ENCODE data around the gene MYO1D. TPM values are rescaled to one million over a fixed set of nuclear protein-coding genes. Genes with fewer than 3 reads are reported as not detected.
A peak's percentile ranks its signal among the peaks of the same experiment; 100 is the strongest.

MYO1D gene
- total RNA-seq, 1 experiment from 2014 or later, result 35.7 TPM

- Histone ChIP-seq H3K79me2 (ENCODE audit: insufficient read depth, low read length) (no peaks in the 10 kb centered on the region), H3K27ac (ENCODE audit: low read depth, low read length) (no peak overlapping the region), H3K4me2 (ENCODE audit: low read length) (no peak overlapping the region), H3K9ac (ENCODE audit: low read length) (no peak overlapping the region), H3K36me3 (ENCODE audit: control insufficient read depth in 1 of 2, insufficient read depth in 2 of 2, low read length in 2 of 2) (no peaks in the 10 kb centered on the region), H3K9me3 (ENCODE audit: control insufficient read depth in 1 of 2, insufficient read depth in 1 of 2, low read depth in 1 of 2, low read length in 2 of 2) (no peaks in the 10 kb centered on the region), H3K27me3 (ENCODE audit: insufficient read depth, low read length) (no peaks in the 10 kb centered on the region), H3K4me3 (replicated peaks in 1 of 2; ENCODE audit: low read depth in 1 of 2, low read length in 2 of 2) (no peak overlapping the region), H4K20me1 (ENCODE audit: insufficient read depth) (no peaks in the 10 kb centered on the region), H2AFZ (ENCODE audit: low read depth, low read length, poor library complexity, severe bottlenecking) (peak overlapping the region; percentile 96), H3K9me2 (ENCODE audit: insufficient read depth) (no peaks in the 10 kb centered on the region), H3K4me1 (ENCODE audit: control insufficient read depth in 1 of 2, insufficient read depth in 2 of 2, low read length in 2 of 2) (peaks cover 0 to 6% of the 10 kb centered on the region in 2 experiments; a peak in 2 of 4 replicates)
- intact Hi-C loops (cut with micrococcal nuclease), result loop anchor here (1.0 kb wide), 1 partner anchor 127 kb away; no protein-coding TSS in a partner anchor
- ATAC-seq, result peak; percentile 91
- BruUV-seq (replicated peaks), result no TSS peak
- peak; percentile 78 for DNase-seq (ENCODE audit: low read depth, low spot score)
- ChIA-PET CTCF (interaction anchor here (0.6 to 1.4 kb wide), 13 partner anchors 9 to 449 kb away, joined by 3 to 46 read pairs (median 4); partner anchors contain the start of gene MYO1D), POLR2A (no interaction called here), RAD21 (ENCODE audit: low non-redundant PET in 1 of 2, low total read pairs in 2 of 2, uncharacterized antibody in 2 of 2, unreplicated experiment in 2 of 2) (interaction anchor here in 1 of 2 experiments (1.0 kb wide), 2 partner anchors 32 to 127 kb away, joined by 3 to 4 read pairs; partner anchors contain the start of gene MYO1D)
- TF ChIP-seq ELF1 (IDR thresholded peaks at IDR 0.05; ENCODE audit: borderline replicate concordance, low read depth) (peak; percentile 59), SP1 (IDR thresholded peaks at IDR 0.05; ENCODE audit: low read depth) (no peak), RAD21 (IDR thresholded peaks at IDR 0.05; ENCODE audit: low read depth) (peak; percentile 73)
- TF ChIP-seq, protein P1, sequence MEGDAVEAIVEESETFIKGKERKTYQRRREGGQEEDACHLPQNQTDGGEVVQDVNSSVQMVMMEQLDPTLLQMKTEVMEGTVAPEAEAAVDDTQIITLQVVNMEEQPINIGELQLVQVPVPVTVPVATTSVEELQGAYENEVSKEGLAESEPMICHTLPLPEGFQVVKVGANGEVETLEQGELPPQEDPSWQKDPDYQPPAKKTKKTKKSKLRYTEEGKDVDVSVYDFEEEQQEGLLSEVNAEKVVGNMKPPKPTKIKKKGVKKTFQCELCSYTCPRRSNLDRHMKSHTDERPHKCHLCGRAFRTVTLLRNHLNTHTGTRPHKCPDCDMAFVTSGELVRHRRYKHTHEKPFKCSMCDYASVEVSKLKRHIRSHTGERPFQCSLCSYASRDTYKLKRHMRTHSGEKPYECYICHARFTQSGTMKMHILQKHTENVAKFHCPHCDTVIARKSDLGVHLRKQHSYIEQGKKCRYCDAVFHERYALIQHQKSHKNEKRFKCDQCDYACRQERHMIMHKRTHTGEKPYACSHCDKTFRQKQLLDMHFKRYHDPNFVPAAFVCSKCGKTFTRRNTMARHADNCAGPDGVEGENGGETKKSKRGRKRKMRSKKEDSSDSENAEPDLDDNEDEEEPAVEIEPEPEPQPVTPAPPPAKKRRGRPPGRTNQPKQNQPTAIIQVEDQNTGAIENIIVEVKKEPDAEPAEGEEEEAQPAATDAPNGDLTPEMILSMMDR (IDR thresholded peaks at IDR 0.05 in 2 of 3, conservative IDR thresholded peaks at IDR 0.05 in 1 of 3; ENCODE audit: borderline replicate concordance in 1 of 3, insufficient read depth in 1 of 3, low read depth in 2 of 3, low read length in 2 of 3), result peak; percentile 60 to 76 (median 75); a peak in 5 of 6 replicates
Observed at GRCh38 chr17:32909787-32910369, 33.0 kb upstream of the MYO1D start.

GRCh38 chr17:32907583-32907982, 30.7 kb upstream of the MYO1D start:
- no TSS peak for BruUV-seq (replicated peaks)
- ChIA-PET POLR2A (no interaction called here), CTCF (interaction anchor here (0.9 kb wide), 1 partner anchor 9 kb away, joined by 3 read pairs; no protein-coding TSS in a partner anchor), RAD21 (ENCODE audit: low non-redundant PET in 1 of 2, low total read pairs in 2 of 2, uncharacterized antibody in 2 of 2, unreplicated experiment in 2 of 2) (no interaction called here)
- intact Hi-C loops (cut with micrococcal nuclease), result no loop called here
- Histone ChIP-seq H3K9me3 (ENCODE audit: control insufficient read depth in 1 of 2, insufficient read depth in 1 of 2, low read depth in 1 of 2, low read length in 2 of 2) (no peaks in the 10 kb centered on the region), H3K9me2 (ENCODE audit: insufficient read depth) (no peaks in the 10 kb centered on the region), H3K27me3 (ENCODE audit: insufficient read depth, low read length) (no peaks in the 10 kb centered on the region), H3K4me2 (ENCODE audit: low read length) (no peak overlapping the region), H3K79me2 (ENCODE audit: insufficient read depth, low read length) (no peaks in the 10 kb centered on the region), H3K27ac (ENCODE audit: low read depth, low read length) (no peak overlapping the region), H3K9ac (ENCODE audit: low read length) (no peak overlapping the region), H2AFZ (ENCODE audit: low read depth, low read length, poor library complexity, severe bottlenecking) (no peak overlapping the region), H4K20me1 (ENCODE audit: insufficient read depth) (no peaks in the 10 kb centered on the region), H3K36me3 (ENCODE audit: control insufficient read depth in 1 of 2, insufficient read depth in 2 of 2, low read length in 2 of 2) (no peaks in the 10 kb centered on the region), H3K4me3 (replicated peaks in 1 of 2; ENCODE audit: low read depth in 1 of 2, low read length in 2 of 2) (no peak overlapping the region), H3K4me1 (ENCODE audit: control insufficient read depth in 1 of 2, insufficient read depth in 2 of 2, low read length in 2 of 2) (peaks cover 0 to 6% of the 10 kb centered on the region in 2 experiments; a peak in 2 of 4 replicates)
- no peak for ATAC-seq
- no peak for DNase-seq (ENCODE audit: low read depth, low spot score)
- TF ChIP-seq, protein P2, sequence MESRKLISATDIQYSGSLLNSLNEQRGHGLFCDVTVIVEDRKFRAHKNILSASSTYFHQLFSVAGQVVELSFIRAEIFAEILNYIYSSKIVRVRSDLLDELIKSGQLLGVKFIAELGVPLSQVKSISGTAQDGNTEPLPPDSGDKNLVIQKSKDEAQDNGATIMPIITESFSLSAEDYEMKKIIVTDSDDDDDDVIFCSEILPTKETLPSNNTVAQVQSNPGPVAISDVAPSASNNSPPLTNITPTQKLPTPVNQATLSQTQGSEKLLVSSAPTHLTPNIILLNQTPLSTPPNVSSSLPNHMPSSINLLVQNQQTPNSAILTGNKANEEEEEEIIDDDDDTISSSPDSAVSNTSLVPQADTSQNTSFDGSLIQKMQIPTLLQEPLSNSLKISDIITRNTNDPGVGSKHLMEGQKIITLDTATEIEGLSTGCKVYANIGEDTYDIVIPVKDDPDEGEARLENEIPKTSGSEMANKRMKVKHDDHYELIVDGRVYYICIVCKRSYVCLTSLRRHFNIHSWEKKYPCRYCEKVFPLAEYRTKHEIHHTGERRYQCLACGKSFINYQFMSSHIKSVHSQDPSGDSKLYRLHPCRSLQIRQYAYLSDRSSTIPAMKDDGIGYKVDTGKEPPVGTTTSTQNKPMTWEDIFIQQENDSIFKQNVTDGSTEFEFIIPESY (IDR thresholded peaks at IDR 0.05; ENCODE audit: extremely low read depth, insufficient replicate concordance, low read length), result no peak
- TF ChIP-seq EGR1 (IDR thresholded peaks at IDR 0.05; ENCODE audit: low read depth) (no peak), TCF7L2 (IDR thresholded peaks at IDR 0.05; ENCODE audit: borderline replicate concordance, extremely low read depth, insufficient read depth, insufficient read length) (no peak), FOSL1 (IDR thresholded peaks at IDR 0.05; ENCODE audit: low read depth) (no peak), ZNF274 (IDR thresholded peaks at IDR 0.05; ENCODE audit: low read depth, low read length) (no peak), SRF (IDR thresholded peaks at IDR 0.05; ENCODE audit: low read depth) (no peak), POLR2A (IDR thresholded peaks at IDR 0.05; ENCODE audit: borderline replicate concordance, extremely low read depth, insufficient read depth, insufficient read length) (no peak)
- TF ChIP-seq, protein P1 (IDR thresholded peaks at IDR 0.05 in 2 of 3, conservative IDR thresholded peaks at IDR 0.05 in 1 of 3; ENCODE audit: borderline replicate concordance in 1 of 3, insufficient read depth in 1 of 3, low read depth in 2 of 3, low read length in 2 of 3), result no peak

Measured in HCT116 (cell line).